ENCODE data around the gene CELF2.
A peak's percentile ranks its signal among the peaks of the same experiment; 100 is the strongest.

GRCh38 chr10:11036424-11037011 lies 18.8 kb downstream of the CELF2 start:
- TF ChIP-seq CTCF (IDR thresholded peaks at IDR 0.05) (peak in 2 of 3 experiments; percentile 33 to 51), POLR2AphosphoS5 (IDR thresholded peaks at IDR 0.05; ENCODE audit: insufficient read depth in 1 of 2, low read depth in 1 of 2) (no peak), POLR2A (IDR thresholded peaks at IDR 0.05) (no peak)

Measured in vagina (tissue), 2 donors.